Neural cell (in vitro differentiated cells): ENCODE results near the gene LRRC36. TPM values are rescaled to one million over a fixed set of nuclear protein-coding genes. Genes with fewer than 3 reads are reported as not detected.

Experiments
- H2AFZ ChIP-seq: fragments of 200-600, 300-800 bp; sonication (generic), shearing (Covaris generic); 2 replicates; pipeline ENCODE4 v1.6.0; 2014; ENCODE audit warnings: low read depth, mild to moderate bottlenecking, antibody characterized with exemption, low read length, moderate library complexity
- H3F3A ChIP-seq: fragments of 200-600 bp; shearing (Covaris generic); 2 replicates; pipeline ENCODE4 v1.6.1; 2016; ENCODE audit warnings: mild to moderate bottlenecking, moderate library complexity, mixed read lengths, antibody characterized with exemption, low read length; ENCODE audit not compliant: insufficient read depth, poor library complexity, severe bottlenecking
- H3K27ac ChIP-seq: fragments of 200-600, 300-800 bp; sonication (generic), shearing (Covaris generic); 2 replicates; pipeline ENCODE4 v1.5.1; 2014; ENCODE audit warnings: mild to moderate bottlenecking, low read length, moderate library complexity
- H3K27me3 ChIP-seq: fragments of 300-800, 200-600 bp; sonication (generic), shearing (Covaris generic); 2 replicates; pipeline ENCODE4 v1.6.0; 2014; ENCODE audit warnings: mild to moderate bottlenecking, low read depth, low read length, moderate library complexity; ENCODE audit not compliant: insufficient read depth
- H3K36me3 ChIP-seq: fragments of 300-800, 200-600 bp; sonication (generic), shearing (Covaris generic); 2 replicates; pipeline ENCODE4 v1.5.1; 2014; ENCODE audit warnings: mild to moderate bottlenecking, antibody characterized with exemption, low read length, moderate library complexity; ENCODE audit not compliant: insufficient read depth
- H3K4me2 ChIP-seq: fragments of 300-800, 200-600 bp; sonication (generic), shearing (Covaris generic); 2 replicates; pipeline ENCODE4 v1.6.0; 2014; ENCODE audit warnings: mild to moderate bottlenecking, low read length
- H3K4me3 ChIP-seq: fragments of 300-800, 200-600 bp; sonication (generic), shearing (Covaris generic); 2 replicates; pipeline ENCODE4 v1.5.1; 2014; ENCODE audit warnings: mild to moderate bottlenecking, low read length, moderate library complexity
- H3K79me2 ChIP-seq: fragments of 200-600 bp; shearing (Covaris generic); replicated peaks from 2 replicates; pipeline ENCODE4 v1.6.0; 2014; ENCODE audit warnings: mild to moderate bottlenecking, low read length, moderate library complexity; ENCODE audit not compliant: insufficient read depth
- H3K9ac ChIP-seq: fragments of 300-800, 200-600 bp; sonication (generic), shearing (Covaris generic); 2 replicates; pipeline ENCODE4 v1.6.1; 2016; ENCODE audit warnings: mild to moderate bottlenecking, low read length, mixed read lengths
- H3K9me2 ChIP-seq: fragments of 200-600 bp; shearing (Covaris generic); 2 replicates; pipeline ENCODE4 v1.6.1; 2016; ENCODE audit warnings: mild to moderate bottlenecking, low read length, mixed read lengths; ENCODE audit not compliant: insufficient read depth
- H3K9me3 ChIP-seq: fragments of 200-600, 300-800 bp; sonication (generic), shearing (Covaris generic); 2 replicates; pipeline ENCODE4 v1.6.1; 2016; ENCODE audit warnings: mild to moderate bottlenecking, mixed run types, low read length, moderate library complexity, mixed read lengths
- H4K20me1 ChIP-seq: fragments of 200-600 bp; shearing (Covaris generic); 2 replicates; pipeline ENCODE4 v1.6.1; 2016; ENCODE audit warnings: mild to moderate bottlenecking, mixed run types; ENCODE audit not compliant: insufficient read depth
- EP300 ChIP-seq: fragments of 450-650 bp; conservative IDR thresholded peaks from 2 replicates; pipeline ENCODE4 v1.6.1; 2014; ENCODE audit warnings: antibody characterized with exemption, mild to moderate bottlenecking, moderate library complexity; ENCODE audit not compliant: poor library complexity, severe bottlenecking
- EZH2 ChIP-seq: fragments of 200-600, 300-800 bp; shearing (Covaris generic), sonication (generic); IDR thresholded peaks from 2 replicates; pipeline ENCODE4 v1.6.1; 2014; ENCODE audit warnings: antibody characterized with exemption, low read length, borderline replicate concordance, mild to moderate bottlenecking; ENCODE audit not compliant: insufficient read depth, poor library complexity, severe bottlenecking
- MXI1 ChIP-seq: fragments of 450-650 bp; conservative IDR thresholded peaks from 2 replicates; pipeline ENCODE4 v1.6.1; 2014; ENCODE audit warnings: antibody characterized with exemption, mild to moderate bottlenecking; ENCODE audit not compliant: poor library complexity, severe bottlenecking
- POLR2AphosphoS5 ChIP-seq: IDR thresholded peaks from 2 replicates; pipeline ENCODE4 v1.6.1; 2012
- RAD21 ChIP-seq: fragments of 450-650 bp; conservative IDR thresholded peaks from 2 replicates; pipeline ENCODE4 v1.6.1; 2014; ENCODE audit warnings: antibody characterized with exemption, mild to moderate bottlenecking, moderate library complexity
- SMC3 ChIP-seq: fragments of 450-650 bp; conservative IDR thresholded peaks from 2 replicates; pipeline ENCODE4 v1.6.1; 2014; ENCODE audit warnings: antibody characterized with exemption, mild to moderate bottlenecking, moderate library complexity; ENCODE audit not compliant: poor library complexity
- TAF1 ChIP-seq: IDR thresholded peaks from 2 replicates; pipeline ENCODE4 v1.6.1; 2012; ENCODE audit warnings: low read depth
- polyA plus RNA-seq: library from polyadenylated mRNA; depleted of rRNA; stranded (reverse); fragments of >200 nt; gene quantifications from 2 replicates; pipeline ENCODE4 v1.2.3, GENCODE V29; 2014
- TF ChIP-seq, protein P1 (sequence below): fragments of 450-650 bp; IDR thresholded peaks from 2 replicates; pipeline ENCODE4 v1.5.1; 2014; ENCODE audit warnings: antibody characterized with exemption, mild to moderate bottlenecking, moderate library complexity; ENCODE audit not compliant: poor library complexity, severe bottlenecking
- TF ChIP-seq, protein P2 (sequence below): IDR thresholded peaks from 2 replicates; pipeline ENCODE4 v1.6.1; 2012; ENCODE audit warnings: borderline replicate concordance

LRRC36 gene
- polyA plus RNA-seq, 1 donor from 2014 or later = 1.6 TPM

DNA sequence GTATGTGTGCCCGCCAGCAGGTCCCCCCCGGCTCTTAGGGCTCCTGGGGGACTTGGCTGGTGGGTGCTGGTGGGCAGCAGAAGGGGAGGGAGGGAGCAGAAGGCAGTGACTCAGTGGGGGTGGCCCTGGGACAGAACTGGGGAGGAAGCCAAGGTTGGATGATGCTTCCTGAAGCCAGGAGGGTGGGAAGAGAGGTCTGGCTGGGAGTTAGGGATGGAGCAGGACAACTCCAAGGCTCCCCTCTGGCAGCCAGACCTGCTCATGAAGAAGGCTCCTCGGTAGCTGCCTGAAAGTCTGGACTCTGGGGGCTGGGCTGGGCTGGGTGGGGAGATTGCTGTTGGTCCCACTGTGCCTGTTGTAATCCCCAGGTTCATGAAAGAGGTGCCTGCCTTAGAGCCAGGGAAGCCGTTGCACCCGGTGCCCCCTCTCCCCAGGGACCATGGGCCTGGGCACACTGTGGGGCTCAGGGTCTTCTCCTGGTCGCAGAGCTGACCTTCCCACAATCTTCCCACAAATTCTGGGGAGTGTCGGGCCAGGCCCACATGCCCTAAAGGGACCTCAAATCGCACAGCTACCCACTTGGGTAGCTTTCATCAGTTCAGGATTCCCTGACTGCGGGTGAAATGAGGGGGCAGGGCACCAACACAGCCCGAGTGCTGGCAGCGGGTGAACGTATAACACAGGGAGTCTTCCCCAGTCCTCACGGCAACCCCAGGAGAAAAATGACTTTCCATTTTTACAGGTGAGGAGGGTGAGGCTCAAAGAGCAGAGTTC is 48.4 kb upstream of the LRRC36 start:
- no peak overlapping the region for H2AFZ ChIP-seq
- no peaks in the 10 kb centered on the region for H3F3A ChIP-seq
- no peaks in the 10 kb centered on the region for H3K79me2 ChIP-seq
- peaks cover 6% of the 10 kb centered on the region for H3K27me3 ChIP-seq
- H3K9me3 ChIP-seq = no peaks in the 10 kb centered on the region
- H3K9me2 ChIP-seq = no peaks in the 10 kb centered on the region
- no peak overlapping the region for H3K4me3 ChIP-seq
- TF ChIP-seq EP300 (no peak), RAD21 (no peak), POLR2AphosphoS5 (no peak), SMC3 (no peak), MXI1 (no peak)
- TF ChIP-seq, protein P1, sequence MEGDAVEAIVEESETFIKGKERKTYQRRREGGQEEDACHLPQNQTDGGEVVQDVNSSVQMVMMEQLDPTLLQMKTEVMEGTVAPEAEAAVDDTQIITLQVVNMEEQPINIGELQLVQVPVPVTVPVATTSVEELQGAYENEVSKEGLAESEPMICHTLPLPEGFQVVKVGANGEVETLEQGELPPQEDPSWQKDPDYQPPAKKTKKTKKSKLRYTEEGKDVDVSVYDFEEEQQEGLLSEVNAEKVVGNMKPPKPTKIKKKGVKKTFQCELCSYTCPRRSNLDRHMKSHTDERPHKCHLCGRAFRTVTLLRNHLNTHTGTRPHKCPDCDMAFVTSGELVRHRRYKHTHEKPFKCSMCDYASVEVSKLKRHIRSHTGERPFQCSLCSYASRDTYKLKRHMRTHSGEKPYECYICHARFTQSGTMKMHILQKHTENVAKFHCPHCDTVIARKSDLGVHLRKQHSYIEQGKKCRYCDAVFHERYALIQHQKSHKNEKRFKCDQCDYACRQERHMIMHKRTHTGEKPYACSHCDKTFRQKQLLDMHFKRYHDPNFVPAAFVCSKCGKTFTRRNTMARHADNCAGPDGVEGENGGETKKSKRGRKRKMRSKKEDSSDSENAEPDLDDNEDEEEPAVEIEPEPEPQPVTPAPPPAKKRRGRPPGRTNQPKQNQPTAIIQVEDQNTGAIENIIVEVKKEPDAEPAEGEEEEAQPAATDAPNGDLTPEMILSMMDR = no peak
- no peak overlapping the region for H3K9ac ChIP-seq
- H3K27ac ChIP-seq = no peak overlapping the region
- no peak overlapping the region for H3K4me2 ChIP-seq
- H3K36me3 ChIP-seq = no peaks in the 10 kb centered on the region
- H4K20me1 ChIP-seq = no peaks in the 10 kb centered on the region

DNA sequence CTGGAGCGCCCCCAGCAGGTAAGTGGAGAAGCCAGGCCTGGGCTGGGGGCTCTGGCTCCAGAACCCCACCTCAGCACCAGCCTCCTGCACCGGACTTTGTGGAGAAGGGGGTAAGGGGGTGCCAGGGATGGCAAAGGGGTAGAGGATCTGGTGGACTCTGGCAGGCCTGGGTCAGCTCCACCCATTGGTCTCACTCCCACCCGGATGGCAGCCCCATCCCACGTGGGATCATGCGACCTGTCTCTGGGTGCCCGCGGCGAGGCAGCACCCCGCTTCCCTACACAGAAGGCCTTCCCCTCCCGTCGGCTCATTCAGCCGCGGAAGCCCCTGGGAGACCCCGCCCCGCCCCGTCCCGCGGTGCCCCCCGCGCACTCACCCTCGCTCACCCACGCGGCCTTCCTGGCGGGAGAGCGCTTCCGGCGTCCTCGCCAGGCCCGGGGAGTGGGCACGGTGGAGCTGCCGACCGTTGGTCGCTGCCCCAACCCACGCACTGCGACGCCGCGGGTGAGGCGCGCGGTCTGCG is 47.8 kb upstream of the LRRC36 start:
- H3K4me3 ChIP-seq = no peak overlapping the region

More for the DNA sequence above, 47.8 kb upstream of the LRRC36 start:
- H3F3A ChIP-seq = no peaks in the 10 kb centered on the region
- no peaks in the 10 kb centered on the region for H4K20me1 ChIP-seq
- no peak overlapping the region for H3K27ac ChIP-seq
- H3K9me3 ChIP-seq = no peaks in the 10 kb centered on the region
- no peaks in the 10 kb centered on the region for H3K9me2 ChIP-seq
- TF ChIP-seq SMC3 (no peak), TAF1 (no peak), POLR2AphosphoS5 (no peak), EZH2 (no peak), MXI1 (no peak), RAD21 (no peak), EP300 (no peak)
- TF ChIP-seq, protein P2, sequence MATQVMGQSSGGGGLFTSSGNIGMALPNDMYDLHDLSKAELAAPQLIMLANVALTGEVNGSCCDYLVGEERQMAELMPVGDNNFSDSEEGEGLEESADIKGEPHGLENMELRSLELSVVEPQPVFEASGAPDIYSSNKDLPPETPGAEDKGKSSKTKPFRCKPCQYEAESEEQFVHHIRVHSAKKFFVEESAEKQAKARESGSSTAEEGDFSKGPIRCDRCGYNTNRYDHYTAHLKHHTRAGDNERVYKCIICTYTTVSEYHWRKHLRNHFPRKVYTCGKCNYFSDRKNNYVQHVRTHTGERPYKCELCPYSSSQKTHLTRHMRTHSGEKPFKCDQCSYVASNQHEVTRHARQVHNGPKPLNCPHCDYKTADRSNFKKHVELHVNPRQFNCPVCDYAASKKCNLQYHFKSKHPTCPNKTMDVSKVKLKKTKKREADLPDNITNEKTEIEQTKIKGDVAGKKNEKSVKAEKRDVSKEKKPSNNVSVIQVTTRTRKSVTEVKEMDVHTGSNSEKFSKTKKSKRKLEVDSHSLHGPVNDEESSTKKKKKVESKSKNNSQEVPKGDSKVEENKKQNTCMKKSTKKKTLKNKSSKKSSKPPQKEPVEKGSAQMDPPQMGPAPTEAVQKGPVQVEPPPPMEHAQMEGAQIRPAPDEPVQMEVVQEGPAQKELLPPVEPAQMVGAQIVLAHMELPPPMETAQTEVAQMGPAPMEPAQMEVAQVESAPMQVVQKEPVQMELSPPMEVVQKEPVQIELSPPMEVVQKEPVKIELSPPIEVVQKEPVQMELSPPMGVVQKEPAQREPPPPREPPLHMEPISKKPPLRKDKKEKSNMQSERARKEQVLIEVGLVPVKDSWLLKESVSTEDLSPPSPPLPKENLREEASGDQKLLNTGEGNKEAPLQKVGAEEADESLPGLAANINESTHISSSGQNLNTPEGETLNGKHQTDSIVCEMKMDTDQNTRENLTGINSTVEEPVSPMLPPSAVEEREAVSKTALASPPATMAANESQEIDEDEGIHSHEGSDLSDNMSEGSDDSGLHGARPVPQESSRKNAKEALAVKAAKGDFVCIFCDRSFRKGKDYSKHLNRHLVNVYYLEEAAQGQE = no peak
- TF ChIP-seq, protein P1 = no peak
- no peak overlapping the region for H3K9ac ChIP-seq
- no peak overlapping the region for H2AFZ ChIP-seq
- no peak overlapping the region for H3K4me2 ChIP-seq
- H3K36me3 ChIP-seq = no peaks in the 10 kb centered on the region
- peaks cover 6% of the 10 kb centered on the region for H3K27me3 ChIP-seq
- no peaks in the 10 kb centered on the region for H3K79me2 ChIP-seq
